GM15510 (cell line): Measurements from ENCODE around the gene FEM1B.
A peak's percentile ranks its signal among the peaks of the same experiment; 100 is the strongest.

Experiments
- POLR2A ChIP-seq: IDR thresholded peaks from 3 replicates; pipeline ENCODE4 v1.6.1; 2011; ENCODE audit warnings: borderline replicate concordance; ENCODE audit not compliant: insufficient read length; ENCODE audit errors: extremely low read depth

Gene FEM1B

GRCh38 chr15:68277603-68278344 is at the start of gene FEM1B:
Gene FEM1B (plus strand): TSS chr15:68277745. CDS start chr15:68278418, 673 bp downstream.
- TF ChIP-seq POLR2A = peak; percentile 67

GRCh38 chr15:68228143-68228970 is 49.2 kb upstream of the FEM1B start:
- no peak for TF ChIP-seq POLR2A

GRCh38 chr15:68228971-68229385 is 48.6 kb upstream of the FEM1B start:
- no peak for TF ChIP-seq POLR2A

- TF ChIP-seq POLR2A = peak; percentile 76
These were observed 48.0 kb upstream of the FEM1B start, which contains the start of gene CLN6 for GRCh38 chr15:68229386-68230156. Gene CLN6 (minus strand): TSS chr15:68229728. CDS start chr15:68229584, 144 bp downstream.

- TF ChIP-seq POLR2A = no peak
These were observed 47.1 kb upstream of the FEM1B start for GRCh38 chr15:68230157-68231100.

GRCh38 chr15:68231102-68231818 is 46.3 kb upstream of the FEM1B start:
- TF ChIP-seq POLR2A = no peak

- TF ChIP-seq POLR2A = no peak
These were observed 45.1 kb upstream of the FEM1B start for GRCh38 chr15:68232449-68232848.

GRCh38 chr15:68232937-68233336 is 44.6 kb upstream of the FEM1B start:
- TF ChIP-seq POLR2A = no peak

GRCh38 chr15:68234060-68234459 is 43.5 kb upstream of the FEM1B start:
- TF ChIP-seq POLR2A = no peak

- TF ChIP-seq POLR2A = no peak
These were observed 42.5 kb upstream of the FEM1B start for GRCh38 chr15:68235022-68235421.

GRCh38 chr15:68239025-68239424 is 38.5 kb upstream of the FEM1B start:
- TF ChIP-seq POLR2A = no peak

GRCh38 chr15:68241088-68241935 is 36.2 kb upstream of the FEM1B start:
- TF ChIP-seq POLR2A = no peak
